ENCODE data around the gene SRD5A1. TPM values are rescaled to one million over a fixed set of nuclear protein-coding genes. Genes with fewer than 3 reads are reported as not detected.

Gene SRD5A1
- total RNA-seq, 4 donors from 2014 or later: 3.0 to 7.5 (median 5.0) TPM

DNA sequence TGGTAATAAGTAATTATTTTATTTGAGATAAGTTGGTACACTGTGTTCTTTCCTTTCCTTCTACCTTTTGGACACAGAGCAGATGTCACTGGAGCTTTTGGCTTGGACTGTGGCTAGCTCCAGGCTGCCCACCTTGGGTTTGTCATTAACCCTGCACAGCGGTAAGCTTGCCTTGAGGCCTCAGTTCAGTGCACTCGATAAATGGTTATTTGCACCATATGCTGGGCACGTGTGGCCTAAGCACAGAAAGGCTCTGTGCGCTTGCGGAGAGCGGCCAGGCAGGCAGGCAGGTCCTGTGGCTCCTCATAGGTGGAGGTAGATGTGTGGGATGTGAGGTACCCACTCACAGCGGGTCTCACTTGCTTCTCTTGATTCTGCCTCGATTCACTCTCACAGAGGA is 50.0 kb downstream of the SRD5A1 start:
- Histone ChIP-seq H3K4me1 (peaks cover 0 to 4% of the 10 kb centered on the region in 2 donors), H3K9me3 (no peaks in the 10 kb centered on the region), H3K27ac (no peak overlapping the region), H3K4me3 (replicated peaks in 1 of 3) (no peak overlapping the region), H3K27me3 (no peaks in the 10 kb centered on the region), H3K36me3 (no peaks in the 10 kb centered on the region)
- intact Hi-C loops (cut with DNase I): no loop called here
- 86 to 91% methylated on average over 8 of the region's 8 CpGs for WGBS, 2 donors
- no peak for DNase-seq
- TF ChIP-seq POLR2A (IDR thresholded peaks at IDR 0.05): no peak
- TF ChIP-seq CTCF (IDR thresholded peaks at IDR 0.05): no peak

DNA sequence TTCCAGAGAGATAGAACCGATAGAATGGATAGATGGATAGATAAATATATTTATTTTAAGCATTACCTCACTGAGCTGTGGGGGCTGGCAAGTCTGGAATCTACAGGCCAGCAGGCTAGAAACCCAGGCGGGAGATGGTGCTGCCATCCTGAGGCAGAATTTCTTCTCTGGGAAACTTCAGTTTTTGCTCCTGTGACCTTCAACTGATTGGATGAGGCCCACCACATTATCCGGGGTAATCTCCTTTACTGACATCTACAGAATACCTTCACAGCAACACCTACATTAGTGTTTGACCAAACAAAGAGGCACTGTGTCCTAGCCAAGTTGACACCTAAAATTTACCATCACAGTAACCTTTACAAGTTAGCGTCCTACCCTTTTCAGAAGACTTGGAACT is 50.8 kb downstream of the SRD5A1 start:
- 83 to 86% methylated on average over 4 of the region's 4 CpGs for WGBS, 2 donors
- intact Hi-C loops (cut with DNase I): no loop called here
- Histone ChIP-seq H3K27ac (no peak overlapping the region), H3K36me3 (no peaks in the 10 kb centered on the region), H3K4me1 (peaks cover 0 to 4% of the 10 kb centered on the region in 2 donors), H3K9me3 (no peaks in the 10 kb centered on the region), H3K4me3 (replicated peaks in 1 of 3) (no peak overlapping the region), H3K27me3 (no peaks in the 10 kb centered on the region)
- DNase-seq: no peak
- no peak for TF ChIP-seq CTCF (IDR thresholded peaks at IDR 0.05)
- TF ChIP-seq POLR2A (IDR thresholded peaks at IDR 0.05): no peak

- 35 to 51% methylated on average over 6 of the region's 6 CpGs for WGBS, 2 donors
- DNase-seq: no peak
- H3K4me1 ChIP-seq: peaks cover 0 to 4% of the 10 kb centered on the region in 2 donors
- TF ChIP-seq POLR2A (IDR thresholded peaks at IDR 0.05): no peak
- TF ChIP-seq CTCF (IDR thresholded peaks at IDR 0.05): no peak
- no peak overlapping the region for H3K4me3 ChIP-seq (replicated peaks in 1 of 3)
- H3K27ac ChIP-seq: no peak overlapping the region
- H3K27me3 ChIP-seq: no peaks in the 10 kb centered on the region
- no peaks in the 10 kb centered on the region for H3K36me3 ChIP-seq
- H3K9me3 ChIP-seq: no peaks in the 10 kb centered on the region
- intact Hi-C loops (cut with DNase I): no loop called here
Measured at GRCh38 chr5:6686501-6686900, 53.3 kb downstream of the SRD5A1 start.

GRCh38 chr5:6686915-6687409 is 53.7 kb downstream of the SRD5A1 start:
- intact Hi-C loops (cut with DNase I): no loop called here
- no peaks in the 10 kb centered on the region for H3K9me3 ChIP-seq
- H3K27ac ChIP-seq: no peak overlapping the region
- no peak overlapping the region for H3K4me3 ChIP-seq (replicated peaks in 1 of 3)
- DNase-seq: peak; percentile 14 to 41
- no peak for TF ChIP-seq CTCF (IDR thresholded peaks at IDR 0.05)
- TF ChIP-seq POLR2A (IDR thresholded peaks at IDR 0.05): no peak
- H3K27me3 ChIP-seq: no peaks in the 10 kb centered on the region
- WGBS, 2 donors: 2% methylated on average over 22 of the region's 22 CpGs
- H3K36me3 ChIP-seq: no peaks in the 10 kb centered on the region
- H3K4me1 ChIP-seq: peaks cover 0 to 4% of the 10 kb centered on the region in 2 donors

DNA sequence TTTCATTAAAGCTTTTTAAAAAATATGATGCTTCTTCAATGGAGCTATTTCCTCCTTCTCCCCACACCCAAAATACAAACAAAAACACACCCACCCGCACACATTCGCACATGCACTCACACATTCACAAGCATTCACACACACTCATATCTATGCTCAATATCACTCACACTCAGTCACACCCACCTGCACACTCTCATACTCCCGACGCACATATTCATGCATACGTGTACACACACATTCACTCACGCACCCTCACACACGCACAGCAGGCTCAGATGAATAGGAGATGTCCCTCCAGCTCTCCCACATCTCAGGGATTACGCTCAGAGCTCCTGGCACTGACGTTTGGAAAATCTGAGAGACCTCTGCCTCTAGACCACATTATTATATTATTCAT is 54.3 kb downstream of the SRD5A1 start:
- Histone ChIP-seq H3K4me1 (peaks cover 0 to 4% of the 10 kb centered on the region in 2 donors), H3K4me3 (replicated peaks in 1 of 3) (no peak overlapping the region), H3K27ac (no peak overlapping the region), H3K27me3 (no peaks in the 10 kb centered on the region), H3K36me3 (no peaks in the 10 kb centered on the region), H3K9me3 (no peaks in the 10 kb centered on the region)
- TF ChIP-seq CTCF (IDR thresholded peaks at IDR 0.05): no peak
- TF ChIP-seq POLR2A (IDR thresholded peaks at IDR 0.05): no peak
- WGBS, 2 donors: 79 to 81% methylated on average over 9 of the region's 9 CpGs
- intact Hi-C loops (cut with DNase I): no loop called here
- DNase-seq: no peak
